Vagina (tissue), 2 donors: ENCODE results near the gene RSU1. TPM values are rescaled to one million over a fixed set of nuclear protein-coding genes. Genes with fewer than 3 reads are reported as not detected.

Source experiments
- DNase-seq, 2 donors: peaks; one replicate each; pipeline ENCODE4 v3.0.0-alpha.2; 2017; ENCODE audit errors: extremely low spot score in 2 of 2
- H3K27ac ChIP-seq: fragments of 200-600 bp; sonication (generic); one replicate; pipeline ENCODE4 v1.5.1; 2019
- H3K27me3 ChIP-seq: fragments of 200-600 bp; sonication (generic); one replicate; pipeline ENCODE4 v1.5.1; 2019
- H3K36me3 ChIP-seq, 2 donors: fragments of 200-600 bp; sonication (generic); one replicate each; pipeline ENCODE4 v1.5.1; 2017 to 2019
- H3K4me1 ChIP-seq: fragments of 200-600 bp; sonication (generic); one replicate; pipeline ENCODE4 v1.5.1; 2019
- H3K4me3 ChIP-seq, 2 donors: fragments of 200-600 bp; sonication (generic); 1 replicate in 1 of 2; 2 replicates in 1 of 2; pipeline ENCODE4 v1.5.1; 2016 to 2019
- H3K9me3 ChIP-seq: fragments of 200-600 bp; sonication (generic); one replicate; pipeline ENCODE4 v1.5.1; 2019
- POLR2A ChIP-seq, 2 donors: fragments of 450-650 bp; IDR thresholded peaks; one replicate each; pipeline ENCODE4 v1.6.1; 2017; ENCODE audit warnings: antibody characterized with exemption in 2 of 2, mild to moderate bottlenecking in 2 of 2, moderate library complexity in 2 of 2
- POLR2AphosphoS5 ChIP-seq, 2 donors: sonication (generic); formaldehyde crosslinking; IDR thresholded peaks; one replicate each; pipeline ENCODE4 v1.9.0; 2017; ENCODE audit warnings: antibody characterized with exemption in 2 of 2, mild to moderate bottlenecking in 2 of 2, low read depth in 1 of 2; ENCODE audit not compliant: insufficient read depth in 1 of 2
- intact Hi-C: fragments of 100-400 bp; cut with DNase I; formaldehyde crosslinking; loops from one replicate; pipeline ENCODE4 v1.15.1; 2023
- total RNA-seq: library from RNA; depleted of rRNA; stranded (reverse); fragments of >200 nt; gene quantifications from one replicate; pipeline ENCODE4 v1.2.3, GENCODE V29; 2016
- TF ChIP-seq, protein P1 (sequence below), 3 experiments: fragments of 450-650 bp in 2 of 3; fragments of 200-600 bp in 1 of 3; sonication (generic) in 1 of 3; IDR thresholded peaks; one replicate each; pipeline ENCODE4 v1.5.1; 2017 to 2019; ENCODE audit warnings: antibody characterized with exemption in 3 of 3, mild to moderate bottlenecking in 2 of 3, moderate library complexity in 2 of 3

Gene RSU1
- total RNA-seq, 1 donor from 2014 or later = 50.3 TPM

DNA sequence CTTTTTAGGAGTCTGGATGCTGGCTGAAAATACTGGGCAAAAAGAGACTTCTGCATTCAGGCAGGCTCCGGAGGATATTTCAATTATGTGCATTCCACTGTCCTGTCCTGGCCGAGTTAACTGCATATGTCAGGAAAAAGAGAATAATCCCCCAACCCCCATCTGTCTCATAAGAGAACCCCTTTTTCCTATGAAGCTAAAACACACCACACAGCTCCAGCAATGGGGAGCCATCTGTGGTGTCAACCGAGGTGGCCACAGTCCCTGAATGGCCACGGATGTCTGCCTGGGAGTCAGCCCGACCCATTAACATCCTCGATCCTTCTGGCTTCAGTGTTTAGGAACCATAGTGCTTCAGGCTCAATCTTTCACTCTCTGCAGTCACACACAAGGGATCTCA is 70.4 kb downstream of the RSU1 start:
- Histone ChIP-seq H3K4me1 (no peaks in the 10 kb centered on the region), H3K27ac (no peak overlapping the region), H3K4me3 (no peak overlapping the region), H3K36me3 (peaks cover 0 to 12% of the 10 kb centered on the region in 2 donors), H3K9me3 (no peaks in the 10 kb centered on the region), H3K27me3 (no peaks in the 10 kb centered on the region)
- no peak for DNase-seq
- TF ChIP-seq POLR2A (IDR thresholded peaks at IDR 0.05) (no peak), POLR2AphosphoS5 (IDR thresholded peaks at IDR 0.05; ENCODE audit: insufficient read depth in 1 of 2, low read depth in 1 of 2) (no peak)
- TF ChIP-seq, protein P1, sequence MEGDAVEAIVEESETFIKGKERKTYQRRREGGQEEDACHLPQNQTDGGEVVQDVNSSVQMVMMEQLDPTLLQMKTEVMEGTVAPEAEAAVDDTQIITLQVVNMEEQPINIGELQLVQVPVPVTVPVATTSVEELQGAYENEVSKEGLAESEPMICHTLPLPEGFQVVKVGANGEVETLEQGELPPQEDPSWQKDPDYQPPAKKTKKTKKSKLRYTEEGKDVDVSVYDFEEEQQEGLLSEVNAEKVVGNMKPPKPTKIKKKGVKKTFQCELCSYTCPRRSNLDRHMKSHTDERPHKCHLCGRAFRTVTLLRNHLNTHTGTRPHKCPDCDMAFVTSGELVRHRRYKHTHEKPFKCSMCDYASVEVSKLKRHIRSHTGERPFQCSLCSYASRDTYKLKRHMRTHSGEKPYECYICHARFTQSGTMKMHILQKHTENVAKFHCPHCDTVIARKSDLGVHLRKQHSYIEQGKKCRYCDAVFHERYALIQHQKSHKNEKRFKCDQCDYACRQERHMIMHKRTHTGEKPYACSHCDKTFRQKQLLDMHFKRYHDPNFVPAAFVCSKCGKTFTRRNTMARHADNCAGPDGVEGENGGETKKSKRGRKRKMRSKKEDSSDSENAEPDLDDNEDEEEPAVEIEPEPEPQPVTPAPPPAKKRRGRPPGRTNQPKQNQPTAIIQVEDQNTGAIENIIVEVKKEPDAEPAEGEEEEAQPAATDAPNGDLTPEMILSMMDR (IDR thresholded peaks at IDR 0.05) = no peak
- intact Hi-C loops = no loop called here

DNA sequence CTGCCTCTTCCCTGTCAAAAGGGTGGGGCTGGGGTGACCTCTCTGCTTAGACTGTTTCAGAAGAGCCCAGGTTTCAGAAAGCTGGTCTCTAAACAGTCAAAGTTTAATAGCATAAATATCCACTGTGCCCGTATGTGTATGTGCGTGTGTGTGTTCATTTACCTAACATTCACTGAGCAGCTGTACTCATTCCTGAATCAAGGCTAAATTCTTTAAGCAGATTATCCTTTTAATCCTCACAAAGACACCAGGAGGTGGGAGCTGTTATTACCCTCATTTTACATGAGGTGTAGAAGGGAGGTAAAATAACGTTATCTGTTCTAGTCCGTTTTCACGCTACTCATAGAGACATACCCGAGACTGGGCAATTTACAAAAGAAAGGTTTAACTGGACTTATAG is 72.2 kb downstream of the RSU1 start:
- Histone ChIP-seq H3K36me3 (no peaks in the 10 kb centered on the region), H3K4me3 (no peak overlapping the region), H3K27me3 (no peaks in the 10 kb centered on the region), H3K4me1 (no peaks in the 10 kb centered on the region), H3K9me3 (no peaks in the 10 kb centered on the region), H3K27ac (no peak overlapping the region)
- DNase-seq = no peak
- intact Hi-C loops = no loop called here
- TF ChIP-seq POLR2A (IDR thresholded peaks at IDR 0.05) = no peak
- no peak for TF ChIP-seq POLR2AphosphoS5 (IDR thresholded peaks at IDR 0.05; ENCODE audit: insufficient read depth in 1 of 2, low read depth in 1 of 2)
- TF ChIP-seq, protein P1 (IDR thresholded peaks at IDR 0.05) = no peak

DNA sequence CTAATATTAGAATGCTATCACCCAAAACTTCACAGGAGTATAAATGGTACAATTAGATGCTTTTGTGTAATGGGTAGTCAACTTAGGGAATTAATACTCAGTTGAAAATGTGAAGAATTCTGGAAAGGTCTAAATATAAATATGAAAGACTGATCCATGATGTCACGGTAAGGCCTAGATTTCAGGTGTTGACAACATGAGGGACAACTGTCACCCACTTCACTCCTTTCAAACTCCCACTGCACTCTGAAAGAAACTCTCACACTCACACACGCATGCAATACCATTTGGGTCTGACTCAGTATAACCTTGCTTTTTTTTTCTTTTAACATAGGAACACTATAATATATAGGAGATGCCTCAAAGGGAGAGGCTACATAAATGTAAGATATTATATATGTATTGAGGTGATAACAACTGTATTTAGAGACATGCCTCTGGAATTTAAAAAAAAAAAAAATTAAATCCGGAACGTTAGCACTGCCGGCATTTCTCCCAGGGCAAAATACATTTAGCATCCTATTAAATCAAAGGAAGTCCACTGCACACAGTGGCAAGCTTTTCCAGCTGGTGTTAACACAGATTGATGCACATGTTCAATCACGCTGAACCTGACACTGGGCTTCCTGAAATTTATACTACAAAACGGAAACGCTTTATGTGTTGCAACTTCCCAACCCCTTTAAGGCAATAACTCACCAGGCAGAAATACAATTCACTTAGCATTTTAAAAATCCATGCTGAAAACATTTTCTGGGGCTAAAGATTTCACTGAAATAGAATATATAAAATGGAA is 74.9 kb downstream of the RSU1 start:
- Histone ChIP-seq H3K36me3 (peaks cover 0 to 5% of the 10 kb centered on the region in 2 donors), H3K27me3 (no peaks in the 10 kb centered on the region), H3K4me1 (no peaks in the 10 kb centered on the region), H3K27ac (no peak overlapping the region), H3K9me3 (no peaks in the 10 kb centered on the region), H3K4me3 (no peak overlapping the region)
- no peak for DNase-seq
- intact Hi-C loops = no loop called here
- TF ChIP-seq POLR2A (IDR thresholded peaks at IDR 0.05) (no peak), POLR2AphosphoS5 (IDR thresholded peaks at IDR 0.05; ENCODE audit: insufficient read depth in 1 of 2, low read depth in 1 of 2) (no peak)
- TF ChIP-seq, protein P1 (IDR thresholded peaks at IDR 0.05) = no peak

DNA sequence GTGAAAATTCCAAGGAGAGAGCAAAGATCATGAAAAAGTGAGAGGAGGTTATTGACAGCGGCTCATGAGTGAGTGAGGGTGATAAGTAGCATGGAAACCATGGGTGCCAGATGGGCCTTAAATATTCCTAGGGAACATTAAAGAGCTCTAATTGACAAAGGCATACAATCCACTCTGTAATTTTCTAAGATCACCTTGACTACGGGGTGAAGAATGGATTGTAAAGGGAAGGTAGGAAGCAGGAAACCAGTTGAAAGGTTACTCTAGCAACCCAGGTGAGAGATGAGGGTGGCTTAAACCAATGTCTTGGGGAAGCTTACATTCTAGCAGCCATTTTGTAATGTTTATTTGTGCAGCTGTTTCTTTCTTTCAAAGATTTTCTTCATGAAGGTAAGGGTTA is 75.7 kb downstream of the RSU1 start:
- peaks cover 0 to 9% of the 10 kb centered on the region in 2 donors for H3K36me3 ChIP-seq
- H3K4me1 ChIP-seq = no peaks in the 10 kb centered on the region
- intact Hi-C loops = no loop called here
- H3K27me3 ChIP-seq = no peaks in the 10 kb centered on the region
- DNase-seq = no peak
- H3K27ac ChIP-seq = no peak overlapping the region
- no peak for TF ChIP-seq POLR2A (IDR thresholded peaks at IDR 0.05)
- TF ChIP-seq POLR2AphosphoS5 (IDR thresholded peaks at IDR 0.05; ENCODE audit: insufficient read depth in 1 of 2, low read depth in 1 of 2) = no peak
- TF ChIP-seq, protein P1 (IDR thresholded peaks at IDR 0.05) = no peak
- H3K9me3 ChIP-seq = no peaks in the 10 kb centered on the region
- no peak overlapping the region for H3K4me3 ChIP-seq

DNA sequence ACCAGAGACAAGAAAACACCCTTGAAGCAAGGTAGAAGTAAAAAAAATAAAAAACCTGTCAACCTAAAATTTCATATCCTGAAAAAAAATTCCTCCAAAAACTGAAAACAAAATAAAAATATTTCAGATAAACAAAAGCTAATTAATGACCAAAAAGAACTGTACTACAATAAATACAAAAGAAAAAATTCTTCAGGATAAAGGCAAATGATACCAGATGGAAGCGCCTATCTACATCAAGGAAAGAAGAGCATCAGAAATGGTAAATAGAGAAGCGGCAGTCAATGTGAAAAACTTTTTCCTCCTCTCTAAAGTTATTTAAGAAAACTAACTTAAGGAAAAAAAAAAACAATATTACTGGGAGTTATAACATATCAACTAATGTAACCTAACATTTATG is 79.8 kb downstream of the RSU1 start:
- H3K4me1 ChIP-seq = no peaks in the 10 kb centered on the region
- H3K27me3 ChIP-seq = no peaks in the 10 kb centered on the region
- no peak overlapping the region for H3K4me3 ChIP-seq
- TF ChIP-seq POLR2A (IDR thresholded peaks at IDR 0.05) (no peak), POLR2AphosphoS5 (IDR thresholded peaks at IDR 0.05; ENCODE audit: insufficient read depth in 1 of 2, low read depth in 1 of 2) (no peak)
- TF ChIP-seq, protein P1 (IDR thresholded peaks at IDR 0.05) = no peak
- peaks cover 0 to 9% of the 10 kb centered on the region in 2 donors for H3K36me3 ChIP-seq
- intact Hi-C loops = no loop called here
- no peaks in the 10 kb centered on the region for H3K9me3 ChIP-seq
- no peak overlapping the region for H3K27ac ChIP-seq
- DNase-seq = no peak
